ENCODE results near the gene CLP1. TPM values are rescaled to one million over a fixed set of nuclear protein-coding genes. Genes with fewer than 3 reads are reported as not detected.
A peak's percentile ranks its signal among the peaks of the same experiment; 100 is the strongest.

Gene CLP1
- total RNA-seq, 1 donor = 19.0 TPM

GRCh38 chr11:57639321-57640067 lies 18.1 kb upstream of the CLP1 start:
- peak; percentile 88 for DNase-seq (ENCODE audit: low read depth)
- H3K4me3 ChIP-seq (ENCODE audit: low read depth, low read length) = peak overlapping the region; percentile 99
- TF ChIP-seq, protein P1, sequence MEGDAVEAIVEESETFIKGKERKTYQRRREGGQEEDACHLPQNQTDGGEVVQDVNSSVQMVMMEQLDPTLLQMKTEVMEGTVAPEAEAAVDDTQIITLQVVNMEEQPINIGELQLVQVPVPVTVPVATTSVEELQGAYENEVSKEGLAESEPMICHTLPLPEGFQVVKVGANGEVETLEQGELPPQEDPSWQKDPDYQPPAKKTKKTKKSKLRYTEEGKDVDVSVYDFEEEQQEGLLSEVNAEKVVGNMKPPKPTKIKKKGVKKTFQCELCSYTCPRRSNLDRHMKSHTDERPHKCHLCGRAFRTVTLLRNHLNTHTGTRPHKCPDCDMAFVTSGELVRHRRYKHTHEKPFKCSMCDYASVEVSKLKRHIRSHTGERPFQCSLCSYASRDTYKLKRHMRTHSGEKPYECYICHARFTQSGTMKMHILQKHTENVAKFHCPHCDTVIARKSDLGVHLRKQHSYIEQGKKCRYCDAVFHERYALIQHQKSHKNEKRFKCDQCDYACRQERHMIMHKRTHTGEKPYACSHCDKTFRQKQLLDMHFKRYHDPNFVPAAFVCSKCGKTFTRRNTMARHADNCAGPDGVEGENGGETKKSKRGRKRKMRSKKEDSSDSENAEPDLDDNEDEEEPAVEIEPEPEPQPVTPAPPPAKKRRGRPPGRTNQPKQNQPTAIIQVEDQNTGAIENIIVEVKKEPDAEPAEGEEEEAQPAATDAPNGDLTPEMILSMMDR (IDR thresholded peaks at IDR 0.05; ENCODE audit: insufficient read depth, low read depth, low read length) = no peak

DNA sequence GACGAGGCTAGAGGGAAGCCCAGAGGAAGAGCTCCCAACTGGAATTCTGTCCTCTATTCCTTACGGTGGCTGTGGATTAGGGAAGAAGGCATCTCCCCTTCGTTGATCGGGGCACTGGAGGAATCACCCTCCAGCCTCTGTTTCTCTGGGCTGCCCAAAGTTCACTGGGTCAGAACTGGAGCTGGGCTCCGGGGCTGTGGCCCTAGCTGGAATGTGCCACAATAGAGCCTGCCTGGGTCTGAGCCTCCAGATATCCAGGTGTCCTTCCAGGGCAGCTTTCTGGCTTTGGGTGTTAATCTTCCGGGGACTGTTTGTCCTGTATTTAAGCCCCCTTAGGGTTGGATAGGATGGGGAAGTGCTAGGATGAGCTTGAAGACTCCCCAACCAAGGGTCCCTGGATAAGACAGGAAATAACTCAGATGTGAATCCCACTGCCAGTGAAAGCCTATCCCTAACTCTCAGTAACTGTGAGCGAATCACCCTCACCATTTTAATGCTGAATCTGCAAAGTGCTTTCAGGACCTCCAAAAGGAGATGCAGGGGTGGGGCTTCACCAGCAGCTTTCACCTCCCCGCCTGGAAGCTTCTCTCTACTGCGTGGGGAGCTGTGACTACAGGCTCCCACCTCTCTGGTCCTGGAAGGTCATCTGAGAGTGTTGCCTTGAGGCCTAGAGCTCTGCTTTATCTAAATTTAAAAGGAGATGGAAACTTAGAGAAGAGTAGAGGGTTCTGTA lies 17.3 kb upstream of the CLP1 start:
- TF ChIP-seq, protein P1 (IDR thresholded peaks at IDR 0.05; ENCODE audit: insufficient read depth, low read depth, low read length) = no peak
- no peak for DNase-seq (ENCODE audit: low read depth)
- peak overlapping the region; percentile 99 for H3K4me3 ChIP-seq (ENCODE audit: low read depth, low read length)

- TF ChIP-seq, protein P1 (IDR thresholded peaks at IDR 0.05; ENCODE audit: insufficient read depth, low read depth, low read length) = peak; percentile 59
- H3K4me3 ChIP-seq (ENCODE audit: low read depth, low read length) = peak overlapping the region; percentile 99
- peak; percentile 77 for DNase-seq (ENCODE audit: low read depth)
Observed at GRCh38 chr11:57641011-57641807, 16.4 kb upstream of the CLP1 start.

GRCh38 chr11:57643802-57644201 lies 13.8 kb upstream of the CLP1 start:
- no peak overlapping the region for H3K4me3 ChIP-seq (ENCODE audit: low read depth, low read length)
- TF ChIP-seq, protein P1 (IDR thresholded peaks at IDR 0.05; ENCODE audit: insufficient read depth, low read depth, low read length) = peak; percentile 3
- DNase-seq (ENCODE audit: low read depth) = peak; percentile 38

- DNase-seq (ENCODE audit: low read depth) = peak; percentile 81
- TF ChIP-seq, protein P1 (IDR thresholded peaks at IDR 0.05; ENCODE audit: insufficient read depth, low read depth, low read length) = peak; percentile 87
- H3K4me3 ChIP-seq (ENCODE audit: low read depth, low read length) = no peak overlapping the region
Observed at GRCh38 chr11:57644748-57645688, 12.5 kb upstream of the CLP1 start.

GRCh38 chr11:57645689-57646085 lies 11.9 kb upstream of the CLP1 start:
- DNase-seq (ENCODE audit: low read depth) = no peak
- no peak overlapping the region for H3K4me3 ChIP-seq (ENCODE audit: low read depth, low read length)
- TF ChIP-seq, protein P1 (IDR thresholded peaks at IDR 0.05; ENCODE audit: insufficient read depth, low read depth, low read length) = no peak

All from fibroblast of villous mesenchyme (primary cell).